ENCODE results near the gene GALR3.

Gene GALR3

GRCh38 chr22:37830093-37830842 is 7.1 kb downstream of the GALR3 start:
- H3K36me3 Mint-ChIP-seq, result peaks cover 2% of the 10 kb centered on the region
- no peaks in the 10 kb centered on the region for H3K9me3 Mint-ChIP-seq (ENCODE audit: low read depth)
- no peaks in the 10 kb centered on the region for H3K4me1 Mint-ChIP-seq (ENCODE audit: low read depth)
- H3K27ac Mint-ChIP-seq, result no peak overlapping the region
- H3K27me3 Mint-ChIP-seq, result no peaks in the 10 kb centered on the region
- H3K4me3 Mint-ChIP-seq, result no peak overlapping the region

- H3K36me3 Mint-ChIP-seq, result peaks cover 2% of the 10 kb centered on the region
- no peak overlapping the region for H3K27ac Mint-ChIP-seq
- no peaks in the 10 kb centered on the region for H3K9me3 Mint-ChIP-seq (ENCODE audit: low read depth)
- H3K27me3 Mint-ChIP-seq, result no peaks in the 10 kb centered on the region
- no peaks in the 10 kb centered on the region for H3K4me1 Mint-ChIP-seq (ENCODE audit: low read depth)
- no peak overlapping the region for H3K4me3 Mint-ChIP-seq
Observed at GRCh38 chr22:37831472-37831871, 8.3 kb downstream of the GALR3 start.

GRCh38 chr22:37832022-37832857 is 9.1 kb downstream of the GALR3 start:
- H3K36me3 Mint-ChIP-seq, result peaks cover 2% of the 10 kb centered on the region
- no peak overlapping the region for H3K4me3 Mint-ChIP-seq

GRCh38 chr22:37842015-37842793 is 19.0 kb downstream of the GALR3 start:
- no peaks in the 10 kb centered on the region for H3K36me3 Mint-ChIP-seq
- peak overlapping the region; percentile 77 for H3K4me3 Mint-ChIP-seq
- H3K4me1 Mint-ChIP-seq (ENCODE audit: low read depth), result peaks cover 12% of the 10 kb centered on the region
- peak overlapping the region; percentile 68 for H3K27ac Mint-ChIP-seq
- no peaks in the 10 kb centered on the region for H3K27me3 Mint-ChIP-seq
- no peaks in the 10 kb centered on the region for H3K9me3 Mint-ChIP-seq (ENCODE audit: low read depth)

More at GRCh38 chr22:37832022-37832857, 9.1 kb downstream of the GALR3 start:
- H3K27ac Mint-ChIP-seq, result no peak overlapping the region
- no peaks in the 10 kb centered on the region for H3K27me3 Mint-ChIP-seq
- no peaks in the 10 kb centered on the region for H3K9me3 Mint-ChIP-seq (ENCODE audit: low read depth)
- H3K4me1 Mint-ChIP-seq (ENCODE audit: low read depth), result no peaks in the 10 kb centered on the region

GRCh38 chr22:37843741-37844089 is 20.5 kb downstream of the GALR3 start:
- Mint-ChIP-seq H3K9me3 (ENCODE audit: low read depth) (peaks cover 3% of the 10 kb centered on the region), H3K27ac (peak overlapping the region; percentile 86), H3K4me1 (ENCODE audit: low read depth) (peaks cover 20% of the 10 kb centered on the region), H3K27me3 (no peaks in the 10 kb centered on the region), H3K36me3 (peaks cover 2% of the 10 kb centered on the region), H3K4me3 (peak overlapping the region; percentile 92)

GRCh38 chr22:37844904-37845329 is 21.7 kb downstream of the GALR3 start:
- H3K36me3 Mint-ChIP-seq, result peaks cover 3% of the 10 kb centered on the region
- H3K27me3 Mint-ChIP-seq, result no peaks in the 10 kb centered on the region
- peak overlapping the region; percentile 68 for H3K27ac Mint-ChIP-seq
- H3K4me1 Mint-ChIP-seq (ENCODE audit: low read depth), result peaks cover 27% of the 10 kb centered on the region
- H3K4me3 Mint-ChIP-seq, result peak overlapping the region; percentile 82
- H3K9me3 Mint-ChIP-seq (ENCODE audit: low read depth), result peaks cover 3% of the 10 kb centered on the region

- Mint-ChIP-seq H3K9me3 (ENCODE audit: low read depth) (peaks cover 3% of the 10 kb centered on the region), H3K4me3 (peak overlapping the region; percentile 40)
Observed at GRCh38 chr22:37846433-37846832, 23.3 kb downstream of the GALR3 start.

GRCh38 chr22:37848587-37849088 is 25.5 kb downstream of the GALR3 start:
- Mint-ChIP-seq H3K4me3 (peak overlapping the region; percentile 92), H3K4me1 (ENCODE audit: low read depth) (peaks cover 39% of the 10 kb centered on the region), H3K27ac (peak overlapping the region; percentile 99), H3K36me3 (peaks cover 3% of the 10 kb centered on the region), H3K9me3 (ENCODE audit: low read depth) (peaks cover 3% of the 10 kb centered on the region), H3K27me3 (no peaks in the 10 kb centered on the region)

More at GRCh38 chr22:37846433-37846832, 23.3 kb downstream of the GALR3 start:
- Mint-ChIP-seq H3K36me3 (peaks cover 3% of the 10 kb centered on the region), H3K4me1 (ENCODE audit: low read depth) (peaks cover 39% of the 10 kb centered on the region), H3K27ac (no peak overlapping the region), H3K27me3 (no peaks in the 10 kb centered on the region)

- Mint-ChIP-seq H3K36me3 (peaks cover 3% of the 10 kb centered on the region), H3K9me3 (ENCODE audit: low read depth) (peaks cover 3% of the 10 kb centered on the region), H3K27me3 (no peaks in the 10 kb centered on the region), H3K4me3 (peak within 1 kb of the TSS; percentile 92), H3K27ac (peak within 1 kb of the TSS; percentile 99), H3K4me1 (ENCODE audit: low read depth) (peaks cover 43% of the 10 kb centered on the region)
Observed at GRCh38 chr22:37849089-37849751, 26.0 kb downstream of the GALR3 start, which contains the start of gene EIF3L. Gene EIF3L (plus strand): TSS chr22:37849419. CDS start chr22:37849450, 31 bp downstream.

GRCh38 chr22:37850801-37851200 is 27.6 kb downstream of the GALR3 start:
- peak overlapping the region; percentile 80 for H3K27ac Mint-ChIP-seq
- H3K36me3 Mint-ChIP-seq, result peaks cover 9% of the 10 kb centered on the region
- H3K4me1 Mint-ChIP-seq (ENCODE audit: low read depth), result peaks cover 55% of the 10 kb centered on the region
- H3K9me3 Mint-ChIP-seq (ENCODE audit: low read depth), result peaks cover 3% of the 10 kb centered on the region
- H3K4me3 Mint-ChIP-seq, result peak overlapping the region; percentile 92
- no peaks in the 10 kb centered on the region for H3K27me3 Mint-ChIP-seq

GRCh38 chr22:37852418-37852817 is 29.2 kb downstream of the GALR3 start:
- Mint-ChIP-seq H3K27ac (peak overlapping the region; percentile 22), H3K36me3 (peaks cover 9% of the 10 kb centered on the region), H3K9me3 (ENCODE audit: low read depth) (peaks cover 3% of the 10 kb centered on the region), H3K4me1 (ENCODE audit: low read depth) (peaks cover 57% of the 10 kb centered on the region), H3K27me3 (no peaks in the 10 kb centered on the region), H3K4me3 (no peak overlapping the region)

GRCh38 chr22:37854946-37855345 is 31.8 kb downstream of the GALR3 start:
- Mint-ChIP-seq H3K36me3 (peaks cover 7% of the 10 kb centered on the region), H3K27ac (peak overlapping the region; percentile 38), H3K9me3 (ENCODE audit: low read depth) (no peaks in the 10 kb centered on the region), H3K4me3 (no peak overlapping the region), H3K27me3 (no peaks in the 10 kb centered on the region), H3K4me1 (ENCODE audit: low read depth) (peaks cover 41% of the 10 kb centered on the region)

GRCh38 chr22:37855462-37855861 is 32.3 kb downstream of the GALR3 start:
- Mint-ChIP-seq H3K27me3 (no peaks in the 10 kb centered on the region), H3K4me3 (no peak overlapping the region), H3K27ac (peak overlapping the region; percentile 11), H3K4me1 (ENCODE audit: low read depth) (peaks cover 39% of the 10 kb centered on the region), H3K36me3 (peaks cover 7% of the 10 kb centered on the region), H3K9me3 (ENCODE audit: low read depth) (no peaks in the 10 kb centered on the region)

- no peaks in the 10 kb centered on the region for H3K9me3 Mint-ChIP-seq (ENCODE audit: low read depth)
- H3K4me1 Mint-ChIP-seq (ENCODE audit: low read depth), result peaks cover 13% of the 10 kb centered on the region
- no peak overlapping the region for H3K4me3 Mint-ChIP-seq
- no peaks in the 10 kb centered on the region for H3K36me3 Mint-ChIP-seq
- no peaks in the 10 kb centered on the region for H3K27me3 Mint-ChIP-seq
- H3K27ac Mint-ChIP-seq, result no peak overlapping the region
Observed at GRCh38 chr22:37860796-37861421, 37.7 kb downstream of the GALR3 start.

All from activated naive CD8-positive, alpha-beta T cell (primary cell).